Kasumi-1 (cell line): Measurements from ENCODE around the gene NSUN2.

ENCODE experiments used
- DNase-seq, 2 experiments: peaks; one replicate each; lab custom pipeline; 2025; lab: John Stamatoyannopoulos, UW

Gene NSUN2

GRCh38 chr5:6644794-6645241 is 12.0 kb upstream of the NSUN2 start:
- DNase-seq: no peak

- DNase-seq: no peak
These were observed 9.8 kb upstream of the NSUN2 start for GRCh38 chr5:6642655-6643054.

- DNase-seq: no peak
These were observed 5.4 kb upstream of the NSUN2 start for GRCh38 chr5:6638236-6638635.

GRCh38 chr5:6637590-6637989 is 4.7 kb upstream of the NSUN2 start:
- DNase-seq: no peak

- no peak for DNase-seq
These were observed 4.2 kb upstream of the NSUN2 start for GRCh38 chr5:6637022-6637421.

- DNase-seq: no peak
These were observed 3.4 kb upstream of the NSUN2 start for GRCh38 chr5:6636293-6636692.

GRCh38 chr5:6634788-6635430 is 2.1 kb upstream of the NSUN2 start:
- DNase-seq: no peak

GRCh38 chr5:6634306-6634705 is 1.5 kb upstream of the NSUN2 start:
- DNase-seq: peak; percentile 67 to 71

GRCh38 chr5:6633469-6634245 is 813 bp upstream of the NSUN2 start:
- DNase-seq: peak in 1 of 2 experiments; percentile 32

- DNase-seq: peak; percentile 22 to 39
These were observed 438 bp downstream of the NSUN2 start for GRCh38 chr5:6632324-6632887.

- DNase-seq: peak; percentile 68 to 71
These were observed 1.4 kb downstream of the NSUN2 start for GRCh38 chr5:6631441-6631840.

- DNase-seq: no peak
These were observed 6.3 kb downstream of the NSUN2 start for GRCh38 chr5:6626508-6626907.

GRCh38 chr5:6623941-6624340 is 8.9 kb downstream of the NSUN2 start:
- DNase-seq: no peak

- DNase-seq: no peak
These were observed 9.6 kb downstream of the NSUN2 start for GRCh38 chr5:6623228-6623627.

GRCh38 chr5:6616632-6617031 is 16.2 kb downstream of the NSUN2 start:
- no peak for DNase-seq

- no peak for DNase-seq
These were observed 17.6 kb downstream of the NSUN2 start for GRCh38 chr5:6615034-6615815.

GRCh38 chr5:6611334-6612256 is 21.2 kb downstream of the NSUN2 start:
- DNase-seq: no peak

- DNase-seq: no peak
These were observed 24.8 kb downstream of the NSUN2 start for GRCh38 chr5:6608016-6608415.

GRCh38 chr5:6607559-6607936 is 25.3 kb downstream of the NSUN2 start:
- DNase-seq: no peak

GRCh38 chr5:6606884-6607558 is 25.8 kb downstream of the NSUN2 start:
- DNase-seq: peak; percentile 63 to 87

GRCh38 chr5:6604946-6605345 is 27.9 kb downstream of the NSUN2 start:
- DNase-seq: no peak
